K562 (cell line): Measurements from ENCODE around the gene TBXAS1. TPM values are rescaled to one million over a fixed set of nuclear protein-coding genes. Genes with fewer than 3 reads are reported as not detected.

Source experiments
- ATAC-seq: fragments of 200-7000 bp; cut with Tn5 transposase; 3 replicates; pipeline ENCODE4 v1.9.1; 2020; ENCODE audit warnings: moderate library complexity
- BruUV-seq: library from RNA; stranded (reverse); fragments of 400-500 nt; replicated peaks from 2 replicates; lab custom pipeline; 2021; lab: Mats Ljungman, UMichigan
- CTCF ChIA-PET: fragments of 300-600 bp; formaldehyde crosslinking; extraction: SDS; loops from one replicate; lab custom pipeline; 2021; ENCODE audit warnings: low intra/inter-chr PET ratio; lab: Yijun Ruan, JAX
- POLR2A ChIA-PET: fragments of 300-600, 350-650 bp; sonication (Branson Sonifier 250); formaldehyde crosslinking; extraction: SDS; loops from one replicate; lab custom pipeline; 2021; ENCODE audit warnings: antibody characterized with exemption, inconsistent platforms; lab: Yijun Ruan, JAX
- DNase-seq, 4 experiments: peaks; one replicate each; pipeline versions ENCODE4 v3.0.0 to v3.0.0-alpha.2; 2011 to 2018; ENCODE audit warnings: low spot score in 3 of 4, mixed read lengths in 3 of 4; ENCODE audit errors: extremely low read depth in 1 of 4
- FAIRE-seq: peaks from 2 replicates; lab custom pipeline; 2011; peaks lifted over from hg19 to GRCh38; lab: Jason Lieb, UNC
- H2AFZ ChIP-seq: 2 replicates; pipeline ENCODE4 v1.6.0; 2011; ENCODE audit warnings: low read depth, low read length, control low read depth, inconsistent platforms
- H3K27ac ChIP-seq: fragments of 200-600 bp; 3 replicates; pipeline ENCODE4 v1.8.0; 2011; ENCODE audit warnings: low read depth, mild to moderate bottlenecking, control low read depth, inconsistent platforms, low read length, moderate library complexity, mixed read lengths; ENCODE audit errors: extremely low read depth
- H3K27me3 ChIP-seq, 2 experiments: fragments of 300-600 bp in 1 of 2; 2 replicates in 1 of 2; 3 replicates in 1 of 2; pipeline versions ENCODE4 v1.6.0 to v1.8.0; 2011; ENCODE audit warnings: inconsistent platforms in 2 of 2, low read length in 2 of 2, mild to moderate bottlenecking in 1 of 2, mixed read lengths in 1 of 2, moderate library complexity in 1 of 2; ENCODE audit not compliant: control insufficient read depth in 2 of 2, insufficient read depth in 2 of 2
- H3K36me3 ChIP-seq: fragments of 300-600 bp; 3 replicates; pipeline ENCODE4 v1.8.0; 2011; ENCODE audit warnings: mild to moderate bottlenecking, low read length, inconsistent platforms; ENCODE audit not compliant: control insufficient read depth, insufficient read depth
- H3K4me1 ChIP-seq, 2 experiments: fragments of 200-600 bp in 1 of 2; replicated peaks in 1 of 2; 2 replicates in 1 of 2; 3 replicates in 1 of 2; pipeline versions ENCODE4 v1.5.1 to v1.8.0; 2011; ENCODE audit warnings: inconsistent platforms in 2 of 2, low read length in 2 of 2, mild to moderate bottlenecking in 1 of 2, mixed read lengths in 1 of 2, moderate library complexity in 1 of 2; ENCODE audit not compliant: control insufficient read depth in 2 of 2, insufficient read depth in 2 of 2
- H3K4me2 ChIP-seq: 2 replicates; pipeline ENCODE4 v1.6.1; 2011; ENCODE audit warnings: low read length, control low read depth, inconsistent platforms, mixed read lengths; ENCODE audit not compliant: insufficient read depth
- H3K4me3 ChIP-seq: fragments of 200-600 bp; sonication (generic), shearing (Covaris generic); 2 replicates; pipeline ENCODE4 v1.5.1; 2016; ENCODE audit warnings: control low read depth, inconsistent platforms
- H3K79me2 ChIP-seq: fragments of 200-600 bp; 3 replicates; pipeline ENCODE4 v1.8.0; 2011; ENCODE audit warnings: low read length, inconsistent platforms; ENCODE audit not compliant: control insufficient read depth, insufficient read depth
- H3K9ac ChIP-seq, 2 experiments: 2 replicates each; pipeline versions ENCODE4 v1.6.0 to v1.6.1; 2011; ENCODE audit warnings: low read depth in 2 of 2, low read length in 2 of 2, control low read depth in 1 of 2, inconsistent platforms in 1 of 2, mild to moderate bottlenecking in 1 of 2, mixed read lengths in 1 of 2; ENCODE audit not compliant: insufficient read depth in 1 of 2
- H3K9me1 ChIP-seq: one replicate; pipeline ENCODE4 v1.6.0; 2011; ENCODE audit warnings: inconsistent platforms, mild to moderate bottlenecking, low read length, moderate library complexity; ENCODE audit not compliant: control insufficient read depth, insufficient read depth
- H3K9me3 ChIP-seq: replicated peaks from 2 replicates; pipeline ENCODE4 v1.5.1; 2011; ENCODE audit warnings: low read depth, low read length, inconsistent platforms; ENCODE audit not compliant: control insufficient read depth, insufficient read depth
- H4K20me1 ChIP-seq: replicated peaks from 2 replicates; pipeline ENCODE4 v1.6.1; 2011; ENCODE audit warnings: low read length, inconsistent platforms, mixed read lengths; ENCODE audit not compliant: control insufficient read depth, insufficient read depth
- FOXJ3 ChIP-seq: sonication (generic); formaldehyde crosslinking; IDR thresholded peaks from 2 replicates; pipeline ENCODE4 v1.4.0; 2020; ENCODE audit warnings: mild to moderate bottlenecking, missing genetic modification reagents
- HDAC8 ChIP-seq: fragments of 450-650 bp; IDR thresholded peaks from 2 replicates; pipeline ENCODE4 v1.6.1; 2016; ENCODE audit warnings: mild to moderate bottlenecking, missing genetic modification characterization, moderate library complexity, missing compliant biosample characterization
- HNRNPH1 ChIP-seq: fragments of 200-400 bp; formaldehyde crosslinking; optimal IDR thresholded peaks from 2 replicates; pipeline ENCODE3; 2017; ENCODE audit warnings: low read depth, mild to moderate bottlenecking, low read length, moderate library complexity
- NFRKB ChIP-seq: fragments of 450-650 bp; IDR thresholded peaks from 2 replicates; pipeline ENCODE4 v1.6.1; 2016; ENCODE audit warnings: low read depth
- RBBP5 ChIP-seq: fragments of 200-600 bp; sonication (generic); IDR thresholded peaks from 2 replicates; pipeline ENCODE4 v1.6.1; 2012; ENCODE audit warnings: borderline replicate concordance, mild to moderate bottlenecking, low read length, control low read depth, inconsistent platforms; ENCODE audit not compliant: insufficient read depth, poor library complexity, severe bottlenecking
- SREBF2 ChIP-seq: sonication (generic); formaldehyde crosslinking; IDR thresholded peaks from 2 replicates; pipeline ENCODE4 v1.4.0; 2020; ENCODE audit warnings: mild to moderate bottlenecking, missing genetic modification reagents
- ZNF316 ChIP-seq: fragments of 450-650 bp; IDR thresholded peaks from 2 replicates; pipeline ENCODE4 v1.6.1; 2016
- ZNF398 ChIP-seq: fragments of 250-450 bp; sonication (Bioruptor Pico); IDR thresholded peaks from 2 replicates; pipeline ENCODE4 v1.8.0; 2021; ENCODE audit warnings: moderate library complexity, mild to moderate bottlenecking, inconsistent platforms
- WGBS: fragments of 100-300 bp; shearing (Covaris generic); methylation state at CpG from one replicate; pipeline ENCODE4 v1.1.6; 2016; ENCODE audit warnings: low coverage, mixed read lengths; ENCODE audit not compliant: insufficient coverage; ENCODE audit errors: missing lambda C conversion rate; 5-methylcytosine and 5-hydroxymethylcytosine counted together
- in situ Hi-C: fragments of 300-500 bp; cut with MboI; formaldehyde crosslinking; loops from 4 replicates; pipeline ENCODE4 v1.15.0; 2018; ENCODE audit warnings: inconsistent platforms, mixed read lengths
- intact Hi-C: fragments of 100-400 bp; cut with micrococcal nuclease; formaldehyde crosslinking; loops from 2 replicates; pipeline ENCODE4 v1.14.2; 2022
- polyA plus RNA-seq, 8 experiments: library from polyadenylated mRNA; depleted of rRNA in 4 of 8; stranded (reverse) in 5 of 8; unstranded in 3 of 8; fragments of >200 nt; fragmentation: Nextera tagmentation in 2 of 8; fragmentation: Illumina TruSeq in 1 of 8; extraction: Ambion mirVana in 2 of 8; extraction: Trizol in 1 of 8; gene quantifications; 2 replicates each; pipeline versions ENCODE4 v1.2.1 to v1.2.3, GENCODE V29; 2011 to 2014; ENCODE audit warnings: inconsistent platforms in 1 of 8, missing spikeins in 1 of 8
- total RNA-seq, 7 experiments: library from RNA; depleted of rRNA in 6 of 7; stranded (reverse); fragments of >200 nt in 6 of 7; fragmentation: Illumina TruSeq in 2 of 7; extraction: Trizol in 2 of 7; gene quantifications; 2 replicates each; pipeline versions ENCODE4 v1.2.1 to v1.2.3, GENCODE V29; 2011 to 2021; ENCODE audit warnings: low replicate concordance in 1 of 7
- TF ChIP-seq, protein P1 (sequence below): fragments of 450-650 bp; IDR thresholded peaks from 2 replicates; pipeline ENCODE4 v1.6.1; 2016; ENCODE audit warnings: low read depth
- TF ChIP-seq, protein P2 (sequence below), 2 experiments: IDR thresholded peaks; 2 replicates each; pipeline ENCODE4 v1.6.1; 2011; ENCODE audit warnings: borderline replicate concordance in 1 of 2, control low read depth in 1 of 2, low read depth in 1 of 2, low read length in 1 of 2, mild to moderate bottlenecking in 1 of 2, mixed read lengths in 1 of 2, moderate library complexity in 1 of 2; ENCODE audit not compliant: insufficient read depth in 1 of 2, insufficient read length in 1 of 2, poor library complexity in 1 of 2, severe bottlenecking in 1 of 2; ENCODE audit errors: extremely low read depth in 1 of 2

The TBXAS1 gene
- total and polyA plus RNA-seq, 9 of the 15 experiments (the other 6 are each of a cell fraction or from before 2014, with no cell fraction given): 1.1 to 8.3 (median 1.9) TPM

- no peaks in the 10 kb centered on the region for H4K20me1 ChIP-seq
- no peak for ATAC-seq
- CTCF ChIA-PET: no interaction called here
- no peak for TF ChIP-seq HNRNPH1
- no peak for TF ChIP-seq FOXJ3
- no peak for TF ChIP-seq SREBF2 (CRISPR knock-in tag)
- TF ChIP-seq NFRKB: no peak
- TF ChIP-seq, protein P1, sequence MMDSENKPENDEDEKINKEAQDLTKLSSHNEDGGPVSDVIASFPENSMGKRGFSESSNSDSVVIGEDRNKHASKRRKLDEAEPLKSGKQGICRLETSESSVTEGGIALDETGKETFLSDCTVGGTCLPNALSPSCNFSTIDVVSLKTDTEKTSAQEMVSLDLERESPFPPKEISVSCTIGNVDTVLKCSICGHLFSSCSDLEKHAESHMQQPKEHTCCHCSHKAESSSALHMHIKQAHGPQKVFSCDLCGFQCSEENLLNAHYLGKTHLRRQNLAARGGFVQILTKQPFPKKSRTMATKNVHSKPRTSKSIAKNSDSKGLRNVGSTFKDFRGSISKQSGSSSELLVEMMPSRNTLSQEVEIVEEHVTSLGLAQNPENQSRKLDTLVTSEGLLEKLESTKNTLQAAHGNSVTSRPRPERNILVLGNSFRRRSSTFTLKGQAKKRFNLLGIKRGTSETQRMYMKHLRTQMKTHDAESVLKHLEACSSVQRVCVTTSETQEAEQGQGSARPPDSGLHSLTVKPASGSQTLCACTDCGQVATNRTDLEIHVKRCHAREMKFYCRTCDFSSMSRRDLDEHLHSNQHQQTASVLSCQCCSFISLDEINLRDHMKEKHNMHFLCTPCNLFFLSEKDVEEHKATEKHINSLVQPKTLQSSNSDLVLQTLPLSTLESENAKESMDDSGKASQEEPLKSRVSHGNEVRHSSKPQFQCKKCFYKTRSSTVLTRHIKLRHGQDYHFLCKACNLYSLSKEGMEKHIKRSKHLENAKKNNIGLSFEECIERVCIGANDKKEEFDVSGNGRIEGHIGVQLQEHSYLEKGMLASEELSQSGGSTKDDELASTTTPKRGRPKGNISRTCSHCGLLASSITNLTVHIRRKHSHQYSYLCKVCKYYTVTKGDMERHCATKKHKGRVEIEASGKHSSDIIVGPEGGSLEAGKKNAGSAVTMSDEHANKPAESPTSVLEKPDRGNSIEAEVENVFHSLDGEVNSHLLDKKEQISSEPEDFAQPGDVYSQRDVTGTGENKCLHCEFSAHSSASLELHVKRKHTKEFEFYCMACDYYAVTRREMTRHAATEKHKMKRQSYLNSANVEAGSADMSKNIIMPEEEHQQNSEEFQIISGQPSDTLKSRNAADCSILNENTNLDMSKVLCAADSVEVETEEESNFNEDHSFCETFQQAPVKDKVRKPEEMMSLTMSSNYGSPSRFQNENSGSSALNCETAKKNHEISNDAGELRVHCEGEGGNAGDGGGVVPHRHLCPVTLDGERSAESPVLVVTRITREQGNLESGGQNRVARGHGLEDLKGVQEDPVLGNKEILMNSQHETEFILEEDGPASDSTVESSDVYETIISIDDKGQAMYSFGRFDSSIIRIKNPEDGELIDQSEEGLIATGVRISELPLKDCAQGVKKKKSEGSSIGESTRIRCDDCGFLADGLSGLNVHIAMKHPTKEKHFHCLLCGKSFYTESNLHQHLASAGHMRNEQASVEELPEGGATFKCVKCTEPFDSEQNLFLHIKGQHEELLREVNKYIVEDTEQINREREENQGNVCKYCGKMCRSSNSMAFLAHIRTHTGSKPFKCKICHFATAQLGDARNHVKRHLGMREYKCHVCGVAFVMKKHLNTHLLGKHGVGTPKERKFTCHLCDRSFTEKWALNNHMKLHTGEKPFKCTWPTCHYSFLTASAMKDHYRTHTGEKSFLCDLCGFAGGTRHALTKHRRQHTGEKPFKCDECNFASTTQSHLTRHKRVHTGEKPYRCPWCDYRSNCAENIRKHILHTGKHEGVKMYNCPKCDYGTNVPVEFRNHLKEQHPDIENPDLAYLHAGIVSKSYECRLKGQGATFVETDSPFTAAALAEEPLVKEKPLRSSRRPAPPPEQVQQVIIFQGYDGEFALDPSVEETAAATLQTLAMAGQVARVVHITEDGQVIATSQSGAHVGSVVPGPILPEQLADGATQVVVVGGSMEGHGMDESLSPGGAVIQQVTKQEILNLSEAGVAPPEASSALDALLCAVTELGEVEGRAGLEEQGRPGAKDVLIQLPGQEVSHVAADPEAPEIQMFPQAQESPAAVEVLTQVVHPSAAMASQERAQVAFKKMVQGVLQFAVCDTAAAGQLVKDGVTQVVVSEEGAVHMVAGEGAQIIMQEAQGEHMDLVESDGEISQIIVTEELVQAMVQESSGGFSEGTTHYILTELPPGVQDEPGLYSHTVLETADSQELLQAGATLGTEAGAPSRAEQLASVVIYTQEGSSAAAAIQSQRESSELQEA: no peak
- no peak for TF ChIP-seq ZNF398 (CRISPR knock-in tag)
- no peak for TF ChIP-seq HDAC8
- TF ChIP-seq RBBP5: no peak
- TF ChIP-seq, protein P2, sequence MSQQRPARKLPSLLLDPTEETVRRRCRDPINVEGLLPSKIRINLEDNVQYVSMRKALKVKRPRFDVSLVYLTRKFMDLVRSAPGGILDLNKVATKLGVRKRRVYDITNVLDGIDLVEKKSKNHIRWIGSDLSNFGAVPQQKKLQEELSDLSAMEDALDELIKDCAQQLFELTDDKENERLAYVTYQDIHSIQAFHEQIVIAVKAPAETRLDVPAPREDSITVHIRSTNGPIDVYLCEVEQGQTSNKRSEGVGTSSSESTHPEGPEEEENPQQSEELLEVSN (IDR thresholded peaks at IDR 0.05; ENCODE audit: borderline replicate concordance in 1 of 2, extremely low read depth in 1 of 2, insufficient read depth in 1 of 2, insufficient read length in 1 of 2, low read depth in 1 of 2, low read length in 1 of 2, poor library complexity in 1 of 2, severe bottlenecking in 1 of 2): peak in 1 of 2 experiments; percentile 57
- peak; percentile 29; the same call in 1 of the 2 replicates for TF ChIP-seq ZNF316
- H3K79me2 ChIP-seq: no peaks in the 10 kb centered on the region
- intact Hi-C loops: no loop called here
- peak overlapping the region; percentile 32; the same call in 1 of the 2 replicates for H2AFZ ChIP-seq
- BruUV-seq: no TSS peak
- H3K4me2 ChIP-seq: no peak overlapping the region
- H3K9me3 ChIP-seq: no peaks in the 10 kb centered on the region
- H3K27me3 ChIP-seq: no peaks in the 10 kb centered on the region
- POLR2A ChIA-PET: interaction anchor here (0.7 to 1.6 kb wide), 5 partner anchors 14 to 132 kb away, joined by 3 to 9 read pairs (median 3); no protein-coding TSS in a partner anchor
- WGBS: 67% methylated on average over 9 of the region's 9 CpGs
- H3K9ac ChIP-seq: no peak overlapping the region
- no peak overlapping the region for H3K27ac ChIP-seq
- DNase-seq: no peak
- FAIRE-seq: no peak
- no peaks in the 10 kb centered on the region for H3K9me1 ChIP-seq
- no peak overlapping the region for H3K4me3 ChIP-seq
- peaks cover 0 to 7% of the 10 kb centered on the region in 2 experiments; a peak in 4 of 5 replicates for H3K4me1 ChIP-seq
- in situ Hi-C loops: no loop called here
- H3K36me3 ChIP-seq: no peaks in the 10 kb centered on the region
Measured at GRCh38 chr7:139874302-139874629, 45.2 kb downstream of the TBXAS1 start.
